ENCODE measurements around the gene ARL15. TPM values are rescaled to one million over a fixed set of nuclear protein-coding genes. Genes with fewer than 3 reads are reported as not detected.

The ARL15 gene
- total RNA-seq, 1 experiment from 2014 or later = 0.50 TPM

- H2AFZ ChIP-seq = no peak overlapping the region
- H3K27me3 ChIP-seq (ENCODE audit: insufficient read depth, low read depth) = no peaks in the 10 kb centered on the region
- H3K9me2 ChIP-seq (ENCODE audit: insufficient read depth) = no peaks in the 10 kb centered on the region
- peaks cover 5% of the 10 kb centered on the region; the same call in 1 of the 2 replicates for H3K4me1 ChIP-seq (replicated peaks; ENCODE audit: insufficient read depth)
- H3K27ac ChIP-seq = no peak overlapping the region
- H4K20me1 ChIP-seq (ENCODE audit: insufficient read depth) = no peaks in the 10 kb centered on the region
- H3K36me3 ChIP-seq (ENCODE audit: low read depth) = no peaks in the 10 kb centered on the region
- TF ChIP-seq EZH2 (IDR thresholded peaks at IDR 0.05; ENCODE audit: low read depth) (no peak), CTCF (conservative IDR thresholded peaks at IDR 0.05) (no peak)
- no peaks in the 10 kb centered on the region for H3K9me3 ChIP-seq (ENCODE audit: insufficient read depth, low read depth)
- peaks cover 9% of the 10 kb centered on the region; the same call in 1 of the 2 replicates for H3F3A ChIP-seq (ENCODE audit: insufficient read depth, low read depth)
- POLR2A ChIA-PET (ENCODE audit: unreplicated experiment) = no interaction called here
- intact Hi-C loops (cut with micrococcal nuclease; ENCODE audit: unreplicated experiment) = no loop called here
- BruUV-seq (replicated peaks) = no TSS peak
- H3K4me3 ChIP-seq = no peak overlapping the region
- CTCF ChIA-PET = no interaction called here
- no peak overlapping the region for H3K4me2 ChIP-seq
- no peak for DNase-seq
- no peaks in the 10 kb centered on the region for H3K79me2 ChIP-seq (ENCODE audit: low read depth)
Measured at GRCh38 chr5:54326662-54327270, 16.4 kb upstream of the ARL15 start.

- no peak for DNase-seq
- intact Hi-C loops (cut with micrococcal nuclease; ENCODE audit: unreplicated experiment) = no loop called here
- ChIA-PET POLR2A (ENCODE audit: unreplicated experiment) (no interaction called here), CTCF (no interaction called here)
- Histone ChIP-seq H3K36me3 (ENCODE audit: low read depth) (no peaks in the 10 kb centered on the region), H3F3A (ENCODE audit: insufficient read depth, low read depth) (peaks cover 9% of the 10 kb centered on the region; the same call in 1 of the 2 replicates), H3K9me3 (ENCODE audit: insufficient read depth, low read depth) (no peaks in the 10 kb centered on the region), H3K27ac (no peak overlapping the region), H2AFZ (no peak overlapping the region), H4K20me1 (ENCODE audit: insufficient read depth) (no peaks in the 10 kb centered on the region), H3K4me2 (no peak overlapping the region), H3K4me1 (replicated peaks; ENCODE audit: insufficient read depth) (peaks cover 5% of the 10 kb centered on the region; the same call in 1 of the 2 replicates), H3K4me3 (no peak overlapping the region), H3K79me2 (ENCODE audit: low read depth) (no peaks in the 10 kb centered on the region), H3K9me2 (ENCODE audit: insufficient read depth) (no peaks in the 10 kb centered on the region), H3K27me3 (ENCODE audit: insufficient read depth, low read depth) (no peaks in the 10 kb centered on the region)
- no peak for TF ChIP-seq EZH2 (IDR thresholded peaks at IDR 0.05; ENCODE audit: low read depth)
- no peak for TF ChIP-seq CTCF (conservative IDR thresholded peaks at IDR 0.05)
- no TSS peak for BruUV-seq (replicated peaks)
Measured at GRCh38 chr5:54325610-54326311, 15.4 kb upstream of the ARL15 start.

- Histone ChIP-seq H3K27ac (no peak overlapping the region), H3K79me2 (ENCODE audit: low read depth) (no peaks in the 10 kb centered on the region), H3K4me2 (no peak overlapping the region), H3K27me3 (ENCODE audit: insufficient read depth, low read depth) (no peaks in the 10 kb centered on the region), H3K9me3 (ENCODE audit: insufficient read depth, low read depth) (no peaks in the 10 kb centered on the region), H3K4me1 (replicated peaks; ENCODE audit: insufficient read depth) (peaks cover 8% of the 10 kb centered on the region; the same call in 1 of the 2 replicates), H4K20me1 (ENCODE audit: insufficient read depth) (no peaks in the 10 kb centered on the region), H3K9me2 (ENCODE audit: insufficient read depth) (no peaks in the 10 kb centered on the region), H3K4me3 (no peak overlapping the region), H2AFZ (no peak overlapping the region), H3F3A (ENCODE audit: insufficient read depth, low read depth) (peaks cover 9% of the 10 kb centered on the region; the same call in 1 of the 2 replicates), H3K36me3 (ENCODE audit: low read depth) (no peaks in the 10 kb centered on the region)
- no TSS peak for BruUV-seq (replicated peaks)
- no peak for DNase-seq
- ChIA-PET POLR2A (ENCODE audit: unreplicated experiment) (no interaction called here), CTCF (no interaction called here)
- TF ChIP-seq CTCF (conservative IDR thresholded peaks at IDR 0.05) (no peak), EZH2 (IDR thresholded peaks at IDR 0.05; ENCODE audit: low read depth) (no peak)
- intact Hi-C loops (cut with micrococcal nuclease; ENCODE audit: unreplicated experiment) = no loop called here
Measured at GRCh38 chr5:54325272-54325609, 14.9 kb upstream of the ARL15 start.
